Measurements from ENCODE around the gene ALS2CL.

ALS2CL gene

GRCh38 chr3:46725621-46726314 lies 32.3 kb upstream of the ALS2CL start:
- H3K4me3 ChIP-seq (ENCODE audit: low read length) = no peak overlapping the region
- H3K27me3 ChIP-seq (ENCODE audit: control insufficient read depth, insufficient read depth, low read length) = peaks cover 21% of the 10 kb centered on the region
- H3K9ac ChIP-seq (ENCODE audit: low read depth, low read length) = no peak overlapping the region
- peaks cover 9% of the 10 kb centered on the region for H3K4me1 ChIP-seq (ENCODE audit: control insufficient read depth, insufficient read depth, low read length)
- H3K9me3 ChIP-seq (replicated peaks; ENCODE audit: low read length) = no peaks in the 10 kb centered on the region
- H3K36me3 ChIP-seq (ENCODE audit: insufficient read depth, low read length) = no peaks in the 10 kb centered on the region
- peak overlapping the region; percentile 9 for H3K4me2 ChIP-seq (ENCODE audit: low read length)

DNA sequence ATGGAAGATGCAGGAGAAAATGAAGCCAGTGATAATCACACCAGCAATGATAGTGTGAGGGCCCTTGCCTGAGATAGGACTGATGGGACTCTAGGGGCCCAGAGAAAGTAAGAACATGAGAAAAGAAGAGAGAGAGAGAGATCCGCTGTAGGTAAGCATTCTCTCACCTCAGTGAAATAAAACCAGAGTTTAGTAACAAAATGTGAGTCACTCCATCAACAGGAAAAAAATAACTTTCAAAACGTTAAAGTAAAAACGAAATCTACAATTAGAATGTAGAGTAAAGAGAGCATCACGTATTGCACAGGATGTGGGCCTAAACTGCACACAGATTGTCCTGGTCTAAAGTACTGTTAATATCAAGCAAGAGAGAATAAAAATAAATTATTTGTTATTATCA lies 30.9 kb upstream of the ALS2CL start:
- H3K4me1 ChIP-seq (ENCODE audit: control insufficient read depth, insufficient read depth, low read length) = peaks cover 9% of the 10 kb centered on the region
- no peak overlapping the region for H3K4me2 ChIP-seq (ENCODE audit: low read length)
- no peak overlapping the region for H3K9ac ChIP-seq (ENCODE audit: low read depth, low read length)
- peaks cover 32% of the 10 kb centered on the region for H3K27me3 ChIP-seq (ENCODE audit: control insufficient read depth, insufficient read depth, low read length)
- no peaks in the 10 kb centered on the region for H3K9me3 ChIP-seq (replicated peaks; ENCODE audit: low read length)
- H3K4me3 ChIP-seq (ENCODE audit: low read length) = no peak overlapping the region
- H3K36me3 ChIP-seq (ENCODE audit: insufficient read depth, low read length) = no peaks in the 10 kb centered on the region

GRCh38 chr3:46722443-46722842 lies 29.0 kb upstream of the ALS2CL start:
- H3K27me3 ChIP-seq (ENCODE audit: control insufficient read depth, insufficient read depth, low read length) = peaks cover 32% of the 10 kb centered on the region
- H3K36me3 ChIP-seq (ENCODE audit: insufficient read depth, low read length) = no peaks in the 10 kb centered on the region
- H3K4me2 ChIP-seq (ENCODE audit: low read length) = no peak overlapping the region
- H3K4me3 ChIP-seq (ENCODE audit: low read length) = no peak overlapping the region
- H3K9me3 ChIP-seq (replicated peaks; ENCODE audit: low read length) = no peaks in the 10 kb centered on the region
- no peak overlapping the region for H3K9ac ChIP-seq (ENCODE audit: low read depth, low read length)
- peaks cover 9% of the 10 kb centered on the region for H3K4me1 ChIP-seq (ENCODE audit: control insufficient read depth, insufficient read depth, low read length)

GRCh38 chr3:46721009-46721408 lies 27.5 kb upstream of the ALS2CL start:
- Histone ChIP-seq H3K27me3 (ENCODE audit: control insufficient read depth, insufficient read depth, low read length) (peaks cover 37% of the 10 kb centered on the region), H3K4me1 (ENCODE audit: control insufficient read depth, insufficient read depth, low read length) (peaks cover 8% of the 10 kb centered on the region), H3K36me3 (ENCODE audit: insufficient read depth, low read length) (no peaks in the 10 kb centered on the region), H3K9me3 (replicated peaks; ENCODE audit: low read length) (no peaks in the 10 kb centered on the region), H3K9ac (ENCODE audit: low read depth, low read length) (no peak overlapping the region), H3K4me2 (ENCODE audit: low read length) (no peak overlapping the region), H3K4me3 (ENCODE audit: low read length) (no peak overlapping the region)

GRCh38 chr3:46719735-46720271 lies 26.3 kb upstream of the ALS2CL start:
- Histone ChIP-seq H3K9ac (ENCODE audit: low read depth, low read length) (no peak overlapping the region), H3K27me3 (ENCODE audit: control insufficient read depth, insufficient read depth, low read length) (peaks cover 38% of the 10 kb centered on the region), H3K9me3 (replicated peaks; ENCODE audit: low read length) (no peaks in the 10 kb centered on the region), H3K36me3 (ENCODE audit: insufficient read depth, low read length) (no peaks in the 10 kb centered on the region), H3K4me3 (ENCODE audit: low read length) (no peak overlapping the region), H3K4me1 (ENCODE audit: control insufficient read depth, insufficient read depth, low read length) (no peaks in the 10 kb centered on the region), H3K4me2 (ENCODE audit: low read length) (no peak overlapping the region)

- Histone ChIP-seq H3K9me3 (replicated peaks; ENCODE audit: low read length) (no peaks in the 10 kb centered on the region), H3K4me2 (ENCODE audit: low read length) (no peak overlapping the region), H3K36me3 (ENCODE audit: insufficient read depth, low read length) (no peaks in the 10 kb centered on the region), H3K4me3 (ENCODE audit: low read length) (no peak overlapping the region), H3K27me3 (ENCODE audit: control insufficient read depth, insufficient read depth, low read length) (peaks cover 41% of the 10 kb centered on the region), H3K9ac (ENCODE audit: low read depth, low read length) (no peak overlapping the region), H3K4me1 (ENCODE audit: control insufficient read depth, insufficient read depth, low read length) (no peaks in the 10 kb centered on the region)
Measured at GRCh38 chr3:46719044-46719565, 25.6 kb upstream of the ALS2CL start.

DNA sequence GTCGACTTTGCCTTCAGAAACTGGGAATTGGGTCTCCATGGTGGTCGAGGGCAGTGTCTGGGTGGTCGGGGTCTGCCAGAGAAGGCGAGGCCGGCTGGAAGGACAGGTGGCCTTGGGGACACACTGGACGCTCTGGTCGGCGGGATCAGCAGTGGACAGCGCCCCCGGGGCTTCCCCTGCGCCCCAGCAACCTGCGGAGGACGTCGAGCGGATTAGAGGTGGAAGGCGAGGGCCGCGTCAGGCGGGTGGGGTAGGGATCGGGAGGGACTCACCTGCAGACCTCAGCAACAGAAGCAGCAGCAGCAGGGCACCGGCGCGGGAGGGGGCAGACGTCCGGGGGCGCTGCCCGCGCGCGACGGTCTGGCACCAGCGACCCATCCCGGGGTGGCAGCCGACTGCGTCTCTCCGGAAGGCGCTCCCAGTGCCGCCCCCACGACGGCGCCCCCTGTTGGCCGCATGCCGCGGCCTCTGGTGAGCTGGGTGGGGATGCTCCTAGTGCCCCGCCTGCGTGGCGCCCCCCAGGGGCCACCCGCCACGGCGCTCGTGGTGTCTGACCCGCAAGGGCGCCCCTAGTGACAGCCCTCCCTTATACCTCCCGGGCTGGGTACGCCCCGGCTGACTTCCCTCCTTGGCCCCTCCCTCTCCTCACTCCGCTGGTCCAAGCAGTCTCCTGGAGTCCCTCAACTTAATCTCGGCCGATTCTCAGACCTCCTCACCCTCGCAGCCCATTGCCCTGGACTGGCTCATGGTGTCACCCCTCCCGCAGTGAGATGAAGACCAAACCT lies 24.2 kb upstream of the ALS2CL start, which contains the start of gene PRSS50:
Gene PRSS50, minus strand, starts transcription at position 423 of the 785 bp plus-strand sequence. Its CDS starts 45 bp downstream, at position 378.
- Histone ChIP-seq H3K4me3 (ENCODE audit: low read length) (no peak within 1 kb of the TSS), H3K9ac (ENCODE audit: low read depth, low read length) (no peak within 1 kb of the TSS), H3K4me1 (ENCODE audit: control insufficient read depth, insufficient read depth, low read length) (no peaks in the 10 kb centered on the region), H3K4me2 (ENCODE audit: low read length) (no peak within 1 kb of the TSS), H3K36me3 (ENCODE audit: insufficient read depth, low read length) (no peaks in the 10 kb centered on the region), H3K27me3 (ENCODE audit: control insufficient read depth, insufficient read depth, low read length) (peaks cover 53% of the 10 kb centered on the region), H3K9me3 (replicated peaks; ENCODE audit: low read length) (no peaks in the 10 kb centered on the region)

DNA sequence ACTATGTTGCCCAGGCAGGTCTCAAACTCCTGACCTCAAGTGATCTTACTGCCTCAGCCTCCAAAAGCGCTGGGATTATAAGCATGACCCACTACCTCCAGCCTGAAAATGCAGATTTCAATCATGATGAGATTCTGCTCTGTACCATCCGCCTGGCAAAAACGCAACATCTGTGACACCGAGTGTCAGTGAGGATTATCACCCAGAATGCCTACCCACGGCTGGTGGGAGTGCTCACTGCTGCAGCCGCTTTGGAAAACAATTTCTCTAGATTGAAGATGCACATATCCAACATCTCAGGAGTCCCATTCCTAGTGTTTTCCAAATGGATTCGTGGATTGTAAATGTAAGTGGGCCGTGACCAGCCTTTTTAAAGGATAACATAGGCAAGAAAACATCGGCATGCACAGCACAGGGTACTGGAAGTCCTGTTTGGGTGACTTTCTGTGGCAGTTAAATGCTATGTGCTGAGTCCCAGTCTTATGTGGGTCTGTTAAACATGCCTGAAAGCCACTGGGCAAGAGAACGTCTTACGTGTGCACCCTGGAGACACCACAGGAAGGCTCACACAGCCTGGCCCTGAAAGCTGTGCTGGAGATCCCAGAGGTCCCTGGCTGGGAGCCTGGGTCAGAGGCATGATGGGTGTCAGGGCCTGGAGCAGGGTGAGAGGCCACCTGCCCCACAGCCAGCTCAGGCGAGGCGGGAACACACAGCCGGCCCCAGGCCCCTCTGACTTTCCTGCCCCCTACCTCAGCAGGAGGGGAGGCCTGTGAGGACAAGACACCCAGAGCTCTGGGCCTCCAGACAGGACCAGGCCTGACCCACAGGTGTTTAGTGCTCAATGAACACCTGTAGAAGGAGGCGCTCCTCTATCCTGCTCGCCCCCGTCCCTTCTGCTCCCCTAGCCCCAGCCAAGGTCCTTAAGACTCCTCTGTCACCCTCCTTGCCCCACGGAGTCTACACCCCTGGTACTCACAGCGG lies 23.3 kb upstream of the ALS2CL start:
- Histone ChIP-seq H3K4me3 (ENCODE audit: low read length) (no peak overlapping the region), H3K9ac (ENCODE audit: low read depth, low read length) (no peak overlapping the region), H3K27me3 (ENCODE audit: control insufficient read depth, insufficient read depth, low read length) (peaks cover 52% of the 10 kb centered on the region), H3K9me3 (replicated peaks; ENCODE audit: low read length) (no peaks in the 10 kb centered on the region), H3K36me3 (ENCODE audit: insufficient read depth, low read length) (no peaks in the 10 kb centered on the region), H3K4me1 (ENCODE audit: control insufficient read depth, insufficient read depth, low read length) (no peaks in the 10 kb centered on the region), H3K4me2 (ENCODE audit: low read length) (no peak overlapping the region)

DNA sequence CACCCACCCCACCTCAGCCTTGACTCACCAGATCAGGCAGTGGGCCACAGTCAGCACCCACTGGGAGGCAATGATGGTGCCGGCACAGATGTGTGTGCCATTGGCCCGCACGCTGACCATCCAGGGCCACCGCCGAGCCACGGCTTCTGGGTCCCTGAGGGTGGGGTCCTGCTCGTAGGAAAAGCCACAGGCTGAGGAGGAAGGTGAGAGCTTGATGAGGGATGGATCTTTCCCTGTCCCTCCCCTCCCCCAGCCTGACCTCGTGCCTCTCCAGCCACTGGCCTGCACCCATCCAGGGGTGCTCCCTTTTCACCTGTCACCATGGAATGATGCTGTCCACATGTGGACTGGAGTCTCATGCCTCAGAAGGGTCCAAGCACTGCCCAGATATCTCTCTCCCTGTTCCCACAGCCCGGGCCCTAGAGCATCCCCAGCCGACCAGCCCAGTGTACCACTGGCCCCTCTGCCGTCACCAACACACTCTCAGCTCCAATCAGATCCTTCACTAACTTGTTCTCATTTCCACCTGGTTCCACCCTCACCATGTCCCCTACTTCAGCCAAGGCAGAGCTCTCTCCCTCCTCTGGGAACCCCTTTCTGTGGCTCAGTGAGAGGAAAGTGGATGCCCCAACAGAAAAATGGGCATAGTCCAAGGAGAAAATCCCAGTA lies 22.2 kb upstream of the ALS2CL start:
- Histone ChIP-seq H3K4me3 (ENCODE audit: low read length) (no peak overlapping the region), H3K9me3 (replicated peaks; ENCODE audit: low read length) (no peaks in the 10 kb centered on the region), H3K9ac (ENCODE audit: low read depth, low read length) (no peak overlapping the region), H3K4me1 (ENCODE audit: control insufficient read depth, insufficient read depth, low read length) (no peaks in the 10 kb centered on the region), H3K36me3 (ENCODE audit: insufficient read depth, low read length) (no peaks in the 10 kb centered on the region), H3K4me2 (ENCODE audit: low read length) (no peak overlapping the region), H3K27me3 (ENCODE audit: control insufficient read depth, insufficient read depth, low read length) (peaks cover 50% of the 10 kb centered on the region)

GRCh38 chr3:46714728-46715506 lies 21.4 kb upstream of the ALS2CL start:
- Histone ChIP-seq H3K9me3 (replicated peaks; ENCODE audit: low read length) (no peaks in the 10 kb centered on the region), H3K4me3 (ENCODE audit: low read length) (no peak overlapping the region), H3K9ac (ENCODE audit: low read depth, low read length) (no peak overlapping the region), H3K4me2 (ENCODE audit: low read length) (no peak overlapping the region), H3K4me1 (ENCODE audit: control insufficient read depth, insufficient read depth, low read length) (no peaks in the 10 kb centered on the region), H3K36me3 (ENCODE audit: insufficient read depth, low read length) (no peaks in the 10 kb centered on the region), H3K27me3 (ENCODE audit: control insufficient read depth, insufficient read depth, low read length) (peaks cover 47% of the 10 kb centered on the region)

Data from skeletal muscle satellite cell (primary cell).